ENCODE results near the gene CDCA4.
"Not testable (repeated sequence)": the region's sequence is repeated elsewhere in the genome, so short reads cannot be mapped to it uniquely, and the experiment has no call there.

The CDCA4 gene

GRCh38 chr14:105058521-105059034, 37.7 kb upstream of the CDCA4 start:
- DNase-seq (ENCODE audit: low spot score) (no peak), FAIRE-seq (no peak)

GRCh38 chr14:105056303-105056831, 35.5 kb upstream of the CDCA4 start:
- no peak for FAIRE-seq
- no peak for DNase-seq (ENCODE audit: low spot score)

GRCh38 chr14:105055736-105056302, 34.9 kb upstream of the CDCA4 start:
- FAIRE-seq: no peak
- no peak for DNase-seq (ENCODE audit: low spot score)

- no peak for FAIRE-seq
Observed at GRCh38 chr14:105055334-105055733, 34.5 kb upstream of the CDCA4 start.

GRCh38 chr14:105053996-105054395, 33.1 kb upstream of the CDCA4 start:
- FAIRE-seq: no peak
- DNase-seq (ENCODE audit: low spot score): no peak

More at GRCh38 chr14:105055334-105055733, 34.5 kb upstream of the CDCA4 start:
- DNase-seq (ENCODE audit: low spot score): no peak

- FAIRE-seq: no peak
Observed at GRCh38 chr14:105053421-105053820, 32.5 kb upstream of the CDCA4 start.

GRCh38 chr14:105052110-105052458, 31.2 kb upstream of the CDCA4 start:
- FAIRE-seq (no peak), DNase-seq (ENCODE audit: low spot score) (no peak)

More at GRCh38 chr14:105053421-105053820, 32.5 kb upstream of the CDCA4 start:
- DNase-seq (ENCODE audit: low spot score): no peak

GRCh38 chr14:105051182-105052109, 30.6 kb upstream of the CDCA4 start:
- DNase-seq (ENCODE audit: low spot score) (no peak), FAIRE-seq (no peak)

GRCh38 chr14:105050551-105050897, 29.6 kb upstream of the CDCA4 start:
- DNase-seq (ENCODE audit: low spot score) (peak; percentile 8), FAIRE-seq (no peak)

- DNase-seq (ENCODE audit: low spot score): no peak
- no peak for FAIRE-seq
Observed at GRCh38 chr14:105049753-105050550, 29.1 kb upstream of the CDCA4 start.

GRCh38 chr14:105047283-105048016, 26.6 kb upstream of the CDCA4 start:
- DNase-seq (ENCODE audit: low spot score): no peak

GRCh38 chr14:105046891-105047282, 26.0 kb upstream of the CDCA4 start:
- FAIRE-seq: no peak
- DNase-seq (ENCODE audit: low spot score): no peak

More at GRCh38 chr14:105047283-105048016, 26.6 kb upstream of the CDCA4 start:
- FAIRE-seq: no peak

DNA sequence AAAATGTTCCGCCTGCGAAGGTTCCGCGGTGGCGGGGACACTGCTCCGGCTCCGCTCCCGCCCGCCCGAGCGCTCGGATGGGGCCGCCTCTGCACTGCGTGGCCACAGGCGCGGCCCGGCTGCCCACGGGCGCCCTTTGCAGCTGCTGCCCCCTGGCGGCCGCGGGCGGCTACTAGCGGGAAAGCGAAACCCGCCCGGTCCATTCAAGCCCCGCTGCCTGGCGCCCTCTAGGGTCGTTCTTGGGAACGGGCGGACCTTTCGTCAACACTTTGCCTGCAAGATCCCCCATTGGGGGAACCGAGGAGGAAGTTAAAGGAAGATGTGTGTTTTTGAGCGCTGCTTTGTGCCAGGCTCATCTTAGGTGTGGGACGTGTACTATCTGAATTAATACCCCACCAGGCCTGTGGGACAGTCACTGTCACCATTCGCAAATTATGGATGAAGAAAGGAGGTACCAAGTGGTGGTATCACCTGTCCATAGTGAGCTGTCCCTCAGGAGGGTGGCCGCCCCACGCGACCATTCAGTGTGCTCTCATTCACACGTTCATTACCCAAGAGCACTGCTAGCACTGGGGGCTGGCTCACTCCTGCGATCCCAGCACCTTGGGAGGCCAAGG, 24.9 kb upstream of the CDCA4 start:
- FAIRE-seq (no peak), DNase-seq (ENCODE audit: low spot score) (peak; percentile 39)

DNA sequence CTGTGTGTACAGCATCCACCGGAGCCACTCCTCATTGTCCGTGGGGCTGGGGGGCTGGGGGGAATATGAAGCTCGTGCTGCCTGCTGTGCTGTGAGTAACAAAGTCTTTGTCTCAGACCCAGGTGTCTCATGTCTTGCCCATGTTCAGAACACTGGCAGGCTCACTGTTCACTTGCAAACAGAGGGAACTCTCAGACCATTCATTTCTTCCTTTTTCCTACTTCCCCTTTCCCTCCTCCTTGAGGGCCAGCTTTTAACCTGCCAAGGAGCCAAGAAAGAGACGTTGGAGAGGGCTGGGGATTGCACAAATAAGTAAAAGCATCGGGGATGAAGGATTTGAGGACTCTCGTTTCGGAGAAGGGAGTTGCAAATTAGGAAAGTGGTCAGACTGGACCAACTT, 22.8 kb upstream of the CDCA4 start:
- no peak for FAIRE-seq
- no peak for DNase-seq (ENCODE audit: low spot score)

GRCh38 chr14:105042813-105043212, 21.9 kb upstream of the CDCA4 start:
- DNase-seq (ENCODE audit: low spot score) (no peak), FAIRE-seq (no peak)

- DNase-seq (ENCODE audit: low spot score): no peak
- no peak for FAIRE-seq
Observed at GRCh38 chr14:105041841-105042765, 21.2 kb upstream of the CDCA4 start.

DNA sequence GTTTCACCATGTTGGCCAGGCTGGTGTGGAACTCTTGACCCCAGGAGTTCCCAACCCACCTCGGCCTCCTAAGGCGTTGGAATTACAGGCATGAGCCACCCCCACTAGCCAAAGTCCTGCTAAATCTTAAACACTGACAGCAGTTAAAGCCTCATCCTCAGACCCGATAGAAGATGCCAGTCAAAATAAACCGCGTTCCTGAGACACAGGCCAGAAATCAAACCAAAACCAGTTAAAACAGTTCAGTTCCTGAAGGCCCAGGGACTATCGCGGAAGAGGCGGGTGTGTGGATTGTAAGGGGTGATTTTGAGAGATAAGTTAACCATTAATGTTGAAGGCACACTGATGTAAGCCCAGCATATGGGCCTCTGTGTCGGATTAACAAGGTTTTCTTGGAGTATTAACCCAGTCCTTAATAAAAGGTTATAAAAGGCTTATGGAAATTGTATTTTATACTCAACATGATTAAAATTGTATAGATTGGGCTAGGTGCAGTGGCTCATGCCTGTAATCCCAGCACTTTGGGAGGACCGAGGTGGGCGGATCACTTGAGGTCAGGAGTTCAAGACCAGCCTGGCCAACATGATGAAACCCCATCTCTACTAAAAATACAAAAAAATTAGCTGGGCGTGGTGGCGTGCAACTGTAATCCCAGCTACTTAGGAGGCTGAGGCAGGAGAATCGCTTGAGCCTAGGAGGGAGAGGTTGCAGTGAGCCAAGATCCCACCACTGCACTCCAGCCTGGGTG, 18.7 kb upstream of the CDCA4 start:
- FAIRE-seq: no peak
- DNase-seq (ENCODE audit: low spot score): no peak

DNA sequence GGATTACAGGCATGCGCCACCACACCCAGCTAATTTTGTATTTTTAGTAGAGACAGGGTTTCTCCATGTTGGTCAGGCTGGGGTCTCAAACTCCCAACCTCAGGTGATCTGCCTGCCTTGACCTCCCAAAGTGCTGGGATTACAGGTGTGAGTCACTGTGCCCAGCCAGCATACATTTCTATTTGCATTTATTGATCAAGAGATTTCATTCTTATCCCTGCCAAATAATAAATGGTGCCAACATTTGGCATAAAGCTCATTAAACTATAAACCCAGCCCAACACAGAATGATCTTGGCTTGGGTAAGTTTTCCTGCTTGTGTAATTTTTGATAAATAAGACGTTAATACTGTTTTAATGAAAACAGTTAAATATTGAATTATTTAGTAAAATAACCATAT, 14.7 kb upstream of the CDCA4 start:
- not testable (repeated sequence) for DNase-seq (ENCODE audit: low spot score); FAIRE-seq
